ENCODE data around the gene HOPX.
"Not testable (repeated sequence)": the region's sequence is repeated elsewhere in the genome, so short reads cannot be mapped to it uniquely, and the experiment has no call there.

HOPX gene

DNA sequence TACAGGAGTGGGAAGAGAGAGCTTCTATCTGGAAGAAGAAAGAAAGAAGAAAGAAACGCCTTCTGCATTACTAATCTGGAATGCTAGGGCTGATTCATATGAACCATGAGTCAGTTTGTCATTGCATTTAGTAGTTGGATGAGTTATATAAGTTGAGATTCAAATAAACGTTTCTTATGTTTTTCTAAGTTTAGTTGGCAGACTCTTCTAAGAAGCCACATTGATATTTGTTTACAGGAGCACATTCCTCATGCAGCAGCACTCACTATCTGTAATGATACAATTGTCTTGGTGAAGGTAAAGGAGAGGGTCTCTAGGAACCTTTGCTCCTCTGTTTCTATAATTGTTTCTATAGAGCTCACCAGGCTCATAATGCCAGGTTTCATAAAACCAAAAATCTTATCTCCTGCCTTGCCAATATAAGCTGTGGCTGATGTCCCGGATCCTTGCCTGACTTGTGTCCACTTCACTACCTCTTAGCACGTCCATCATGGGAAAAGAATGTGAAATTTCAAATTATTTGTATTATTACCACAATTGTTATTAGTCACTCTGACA is 39.5 kb downstream of the HOPX start:
- TF ChIP-seq CTCF (IDR thresholded peaks at IDR 0.05; ENCODE audit: insufficient read depth, missing control alignments), result no peak
- DNase-seq (ENCODE audit: insufficient read length, low spot score) (no peak), FAIRE-seq (no peak)

- no peak for TF ChIP-seq CTCF (IDR thresholded peaks at IDR 0.05; ENCODE audit: insufficient read depth, missing control alignments)
- FAIRE-seq, result no peak
- DNase-seq (ENCODE audit: insufficient read length, low spot score), result no peak
Measured at GRCh38 chr4:56640621-56641493, 40.2 kb downstream of the HOPX start.

- DNase-seq (ENCODE audit: insufficient read length, low spot score) (no peak), FAIRE-seq (no peak)
- no peak for TF ChIP-seq CTCF (IDR thresholded peaks at IDR 0.05; ENCODE audit: insufficient read depth, missing control alignments)
Measured at GRCh38 chr4:56637791-56638190, 43.3 kb downstream of the HOPX start.

DNA sequence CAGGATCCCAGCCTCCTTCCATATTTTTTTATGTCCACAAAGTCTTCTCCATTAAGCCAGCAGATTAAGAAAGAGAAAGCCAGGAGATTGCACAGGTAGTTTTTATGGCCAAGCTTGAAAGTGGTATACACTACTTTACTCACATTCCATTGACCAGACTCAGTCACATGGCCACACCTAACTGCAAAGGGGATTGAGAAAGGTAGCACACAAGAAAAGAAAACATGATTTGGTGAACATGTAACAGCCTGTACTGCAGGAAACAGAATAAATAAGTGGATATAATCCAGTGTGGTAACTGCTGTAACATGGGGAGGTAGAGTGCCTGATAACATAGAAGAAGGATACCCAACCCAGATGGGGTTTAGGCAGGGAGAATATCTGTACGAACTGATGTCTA is 43.9 kb downstream of the HOPX start:
- FAIRE-seq (no peak), DNase-seq (ENCODE audit: insufficient read length, low spot score) (no peak)
- TF ChIP-seq CTCF (IDR thresholded peaks at IDR 0.05; ENCODE audit: insufficient read depth, missing control alignments), result no peak

GRCh38 chr4:56634954-56635353 is 46.1 kb downstream of the HOPX start:
- DNase-seq (ENCODE audit: insufficient read length, low spot score); FAIRE-seq: not testable (repeated sequence)

- DNase-seq (ENCODE audit: insufficient read length, low spot score) (no peak), FAIRE-seq (no peak)
- no peak for TF ChIP-seq CTCF (IDR thresholded peaks at IDR 0.05; ENCODE audit: insufficient read depth, missing control alignments)
Measured at GRCh38 chr4:56633486-56633885, 47.6 kb downstream of the HOPX start.

GRCh38 chr4:56630876-56631666 is 50.0 kb downstream of the HOPX start:
- DNase-seq (ENCODE audit: insufficient read length, low spot score) (no peak), FAIRE-seq (no peak)
- no peak for TF ChIP-seq CTCF (IDR thresholded peaks at IDR 0.05; ENCODE audit: insufficient read depth, missing control alignments)

All from D721Med (cell line).